ENCODE measurements around the gene MGST1.

GRCh38 chr12:16324272-16324671, 23.2 kb upstream of the MGST1 start:
- TF ChIP-seq EZH2 (IDR thresholded peaks at IDR 0.05; ENCODE audit: low read depth, unreplicated experiment) (no peak), CTCF (conservative IDR thresholded peaks at IDR 0.05; ENCODE audit: low read depth in 2 of 2) (no peak), REST (IDR thresholded peaks at IDR 0.05; ENCODE audit: unreplicated experiment) (no peak), POLR2AphosphoS5 (IDR thresholded peaks at IDR 0.05; ENCODE audit: low read depth) (no peak), ZNF331 (CRISPR knock-in tag; IDR thresholded peaks at IDR 0.05; ENCODE audit: low read depth) (no peak), EZH2phosphoT487 (IDR thresholded peaks at IDR 0.05; ENCODE audit: unreplicated experiment) (no peak), JUNB (IDR thresholded peaks at IDR 0.05; ENCODE audit: unreplicated experiment) (no peak), CREB1 (CRISPR knock-in tag; IDR thresholded peaks at IDR 0.05; ENCODE audit: low read depth) (no peak), STAT1 (IDR thresholded peaks at IDR 0.05; ENCODE audit: unreplicated experiment) (no peak), ZNF114 (CRISPR knock-in tag; IDR thresholded peaks at IDR 0.05) (no peak), ZNF462 (CRISPR knock-in tag; IDR thresholded peaks at IDR 0.05) (no peak)
